Bronchial epithelial cell (primary cell): Measurements from ENCODE around the gene PDSS1. TPM values are rescaled to one million over a fixed set of nuclear protein-coding genes. Genes with fewer than 3 reads are reported as not detected.

Experiments
- DNase-seq: peaks from one replicate; pipeline ENCODE4 v3.0.0-alpha.2; 2010; ENCODE audit warnings: low read depth
- FAIRE-seq: peaks from 2 replicates; lab custom pipeline; 2011; peaks lifted over from hg19 to GRCh38; lab: Jason Lieb, UNC
- H3K27me3 ChIP-seq: 2 replicates; pipeline ENCODE4 v1.5.1; 2011; ENCODE audit warnings: low read length; ENCODE audit not compliant: control insufficient read depth, insufficient read depth
- H3K36me3 ChIP-seq: 2 replicates; pipeline ENCODE4 v1.5.1; 2011; ENCODE audit warnings: low read length; ENCODE audit not compliant: control insufficient read depth, insufficient read depth
- H3K4me3 ChIP-seq: 2 replicates; pipeline ENCODE4 v1.5.1; 2011; ENCODE audit warnings: mild to moderate bottlenecking, low read depth, low read length, control low read depth
- CTCF ChIP-seq: IDR thresholded peaks from 2 replicates; pipeline ENCODE4 v1.5.1; 2011; ENCODE audit warnings: mild to moderate bottlenecking, moderate library complexity, low read length, control low read depth, inconsistent platforms; ENCODE audit not compliant: insufficient read depth, severe bottlenecking
- total RNA-seq: library from RNA; depleted of rRNA; stranded (reverse); fragments of >200 nt; gene quantifications from 2 replicates; pipeline ENCODE4 v1.2.1, GENCODE V29; 2014

The PDSS1 gene
- total RNA-seq, 1 donor from 2014 or later, result 6.1 TPM

- FAIRE-seq, result no peak
- no peak overlapping the region for H3K4me3 ChIP-seq
- TF ChIP-seq CTCF, result no peak
- peaks cover 7% of the 10 kb centered on the region for H3K36me3 ChIP-seq
- no peak for DNase-seq
- no peaks in the 10 kb centered on the region for H3K27me3 ChIP-seq
Observed at GRCh38 chr10:26717476-26717875, 20.0 kb downstream of the PDSS1 start.

- no peaks in the 10 kb centered on the region for H3K27me3 ChIP-seq
- FAIRE-seq (no peak), DNase-seq (no peak)
- H3K4me3 ChIP-seq, result no peak overlapping the region
- peaks cover 5% of the 10 kb centered on the region for H3K36me3 ChIP-seq
- TF ChIP-seq CTCF, result no peak
Observed at GRCh38 chr10:26721561-26721960, 24.1 kb downstream of the PDSS1 start.

- Histone ChIP-seq H3K4me3 (no peak overlapping the region), H3K36me3 (peaks cover 3% of the 10 kb centered on the region), H3K27me3 (no peaks in the 10 kb centered on the region)
- no peak for TF ChIP-seq CTCF
- DNase-seq (no peak), FAIRE-seq (peak; percentile 75)
Observed at GRCh38 chr10:26723016-26723415, 25.5 kb downstream of the PDSS1 start.

GRCh38 chr10:26725837-26726727 lies 28.6 kb downstream of the PDSS1 start:
- peak; percentile 55 for DNase-seq
- Histone ChIP-seq H3K4me3 (no peak overlapping the region), H3K27me3 (no peaks in the 10 kb centered on the region), H3K36me3 (peaks cover 3% of the 10 kb centered on the region)
- peak; percentile 65 for TF ChIP-seq CTCF
- no peak for FAIRE-seq

GRCh38 chr10:26727005-26727404 lies 29.5 kb downstream of the PDSS1 start:
- TF ChIP-seq CTCF, result no peak
- DNase-seq, result peak; percentile 38
- Histone ChIP-seq H3K4me3 (no peak overlapping the region), H3K27me3 (no peaks in the 10 kb centered on the region), H3K36me3 (no peaks in the 10 kb centered on the region)
- no peak for FAIRE-seq
